ENCODE measurements around the gene CYB561.

DNA sequence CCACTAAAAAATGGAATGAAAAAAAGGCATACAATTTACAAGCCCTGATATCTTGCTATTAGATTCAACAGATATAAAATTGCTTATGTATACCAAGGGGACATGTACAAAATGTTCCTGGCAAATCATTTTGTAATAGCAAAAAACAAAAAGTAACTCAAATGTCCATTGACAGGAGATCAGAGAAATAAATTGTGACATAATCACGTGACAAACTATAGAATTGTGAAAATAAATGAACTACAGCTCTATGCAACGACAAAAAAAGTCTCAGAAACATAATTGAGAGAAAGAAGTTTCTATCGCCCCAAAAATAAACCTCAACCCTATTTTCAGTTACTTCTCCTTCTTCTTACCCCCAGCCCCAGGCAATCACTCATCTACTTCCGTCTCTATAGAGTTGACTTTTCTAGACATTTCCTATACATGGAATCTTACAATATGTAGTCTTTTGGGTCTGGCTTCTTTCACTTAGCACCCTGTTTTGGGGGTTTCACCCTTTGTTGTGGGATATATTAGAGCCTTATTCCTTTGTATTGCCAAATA is 18.7 kb upstream of the CYB561 start:
- no peak for TF ChIP-seq POLR2AphosphoS5 (IDR thresholded peaks at IDR 0.05; ENCODE audit: low read depth, low read length)
- TF ChIP-seq POLR2A (IDR thresholded peaks at IDR 0.05; ENCODE audit: low read depth, low read length) = no peak
